Uterus (tissue), 2 donors: ENCODE data around the gene RNF123.

Source experiments
- POLR2A ChIP-seq, 2 donors: fragments of 450-650 bp; IDR thresholded peaks; one replicate each; pipeline ENCODE4 v1.6.1; 2016; ENCODE audit warnings: antibody characterized with exemption in 2 of 2, mild to moderate bottlenecking in 1 of 2, moderate library complexity in 1 of 2
- TF ChIP-seq, protein P1 (sequence below), 4 experiments: fragments of 200-600 bp in 2 of 4; fragments of 450-650 bp in 2 of 4; sonication (generic) in 2 of 4; IDR thresholded peaks; one replicate each; pipeline ENCODE4 v1.5.1; 2016 to 2019; ENCODE audit warnings: antibody characterized with exemption in 4 of 4, mild to moderate bottlenecking in 2 of 4, moderate library complexity in 1 of 4

DNA sequence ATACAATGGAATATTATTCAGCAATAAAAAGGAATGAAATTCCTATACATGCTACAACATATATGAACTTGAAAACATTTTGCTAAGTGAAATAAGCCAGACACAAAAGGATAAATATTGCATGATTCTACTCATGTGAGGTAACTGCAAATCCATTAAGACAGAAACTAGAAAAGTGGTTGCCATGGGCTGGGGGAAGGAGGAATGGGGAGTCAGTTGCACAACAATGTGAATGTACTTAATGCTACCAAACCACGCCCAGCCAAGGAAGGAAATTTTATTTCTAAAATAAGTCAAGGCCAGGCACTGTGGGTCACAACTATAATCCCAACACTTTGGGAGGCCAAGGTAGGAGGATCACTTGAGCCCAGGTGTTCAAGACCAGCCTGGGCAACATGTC lies 44.2 kb downstream of the RNF123 start:
- TF ChIP-seq, protein P1, sequence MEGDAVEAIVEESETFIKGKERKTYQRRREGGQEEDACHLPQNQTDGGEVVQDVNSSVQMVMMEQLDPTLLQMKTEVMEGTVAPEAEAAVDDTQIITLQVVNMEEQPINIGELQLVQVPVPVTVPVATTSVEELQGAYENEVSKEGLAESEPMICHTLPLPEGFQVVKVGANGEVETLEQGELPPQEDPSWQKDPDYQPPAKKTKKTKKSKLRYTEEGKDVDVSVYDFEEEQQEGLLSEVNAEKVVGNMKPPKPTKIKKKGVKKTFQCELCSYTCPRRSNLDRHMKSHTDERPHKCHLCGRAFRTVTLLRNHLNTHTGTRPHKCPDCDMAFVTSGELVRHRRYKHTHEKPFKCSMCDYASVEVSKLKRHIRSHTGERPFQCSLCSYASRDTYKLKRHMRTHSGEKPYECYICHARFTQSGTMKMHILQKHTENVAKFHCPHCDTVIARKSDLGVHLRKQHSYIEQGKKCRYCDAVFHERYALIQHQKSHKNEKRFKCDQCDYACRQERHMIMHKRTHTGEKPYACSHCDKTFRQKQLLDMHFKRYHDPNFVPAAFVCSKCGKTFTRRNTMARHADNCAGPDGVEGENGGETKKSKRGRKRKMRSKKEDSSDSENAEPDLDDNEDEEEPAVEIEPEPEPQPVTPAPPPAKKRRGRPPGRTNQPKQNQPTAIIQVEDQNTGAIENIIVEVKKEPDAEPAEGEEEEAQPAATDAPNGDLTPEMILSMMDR (IDR thresholded peaks at IDR 0.05): no peak
- no peak for TF ChIP-seq POLR2A (IDR thresholded peaks at IDR 0.05)
